ENCODE data around the gene NXPH1. TPM values are rescaled to one million over a fixed set of nuclear protein-coding genes. Genes with fewer than 3 reads are reported as not detected.

Gene NXPH1
- total RNA-seq, 2 donors from 2014 or later, result 0.24 TPM; not detected in 1

- H3K4me1 ChIP-seq (ENCODE audit: control insufficient read depth, insufficient read depth, low read length), result no peaks in the 10 kb centered on the region
- H3K9me3 ChIP-seq (ENCODE audit: control insufficient read depth, low read length), result no peaks in the 10 kb centered on the region
- H3K9ac ChIP-seq (ENCODE audit: extremely low read depth, low read length, poor library complexity, severe bottlenecking), result no peak overlapping the region
- no peak for TF ChIP-seq CTCF (conservative IDR thresholded peaks at IDR 0.05)
- H3K27me3 ChIP-seq (ENCODE audit: control insufficient read depth, insufficient read depth, low read length, poor library complexity, severe bottlenecking), result peaks cover 28% of the 10 kb centered on the region
- H3K36me3 ChIP-seq (ENCODE audit: control insufficient read depth, insufficient read depth, low read length), result no peaks in the 10 kb centered on the region
- no peaks in the 10 kb centered on the region for H3K9me3 Mint-ChIP-seq
- H3K27ac ChIP-seq (ENCODE audit: low read depth, low read length), result no peak overlapping the region
- no peaks in the 10 kb centered on the region for H3K27me3 Mint-ChIP-seq (ENCODE audit: insufficient read depth)
- no peak overlapping the region for H3K4me3 ChIP-seq (ENCODE audit: low read length)
- H3K27ac Mint-ChIP-seq, result no peak overlapping the region
- no peak for DNase-seq
- H3K4me3 Mint-ChIP-seq, result no peak overlapping the region
- peaks cover 8% of the 10 kb centered on the region for H3K4me1 Mint-ChIP-seq
- no peaks in the 10 kb centered on the region for H3K36me3 Mint-ChIP-seq (ENCODE audit: low read depth)
These were observed 192.2 kb downstream of the NXPH1 start for GRCh38 chr7:8625612-8626011.

GRCh38 chr7:8627325-8627724 is 193.9 kb downstream of the NXPH1 start:
- Histone ChIP-seq H3K9me3 (ENCODE audit: control insufficient read depth, low read length) (no peaks in the 10 kb centered on the region), H3K9ac (ENCODE audit: extremely low read depth, low read length, poor library complexity, severe bottlenecking) (no peak overlapping the region), H3K27ac (ENCODE audit: low read depth, low read length) (no peak overlapping the region), H3K4me3 (ENCODE audit: low read length) (no peak overlapping the region), H3K4me1 (ENCODE audit: control insufficient read depth, insufficient read depth, low read length) (no peaks in the 10 kb centered on the region), H3K27me3 (ENCODE audit: control insufficient read depth, insufficient read depth, low read length, poor library complexity, severe bottlenecking) (peaks cover 28% of the 10 kb centered on the region), H3K36me3 (ENCODE audit: control insufficient read depth, insufficient read depth, low read length) (no peaks in the 10 kb centered on the region)
- WGBS, 2 experiments (ENCODE audit: insufficient coverage in 1 of 2, insufficient read length in 1 of 2), result 86 to 91% methylated on average over 1 to 2 of the region's 2 CpGs
- H3K27ac Mint-ChIP-seq, result no peak overlapping the region
- DNase-seq, result no peak
- no peak for TF ChIP-seq CTCF (conservative IDR thresholded peaks at IDR 0.05)
- H3K27me3 Mint-ChIP-seq (ENCODE audit: insufficient read depth), result no peaks in the 10 kb centered on the region
- no peak overlapping the region for H3K4me3 Mint-ChIP-seq
- H3K9me3 Mint-ChIP-seq, result no peaks in the 10 kb centered on the region
- peaks cover 8% of the 10 kb centered on the region for H3K4me1 Mint-ChIP-seq
- no peaks in the 10 kb centered on the region for H3K36me3 Mint-ChIP-seq (ENCODE audit: low read depth)

GRCh38 chr7:8628656-8629055 is 195.2 kb downstream of the NXPH1 start:
- H3K36me3 Mint-ChIP-seq (ENCODE audit: low read depth), result no peaks in the 10 kb centered on the region
- no peak for TF ChIP-seq CTCF (conservative IDR thresholded peaks at IDR 0.05)
- Histone ChIP-seq H3K36me3 (ENCODE audit: control insufficient read depth, insufficient read depth, low read length) (no peaks in the 10 kb centered on the region), H3K9me3 (ENCODE audit: control insufficient read depth, low read length) (no peaks in the 10 kb centered on the region), H3K4me3 (ENCODE audit: low read length) (no peak overlapping the region), H3K27me3 (ENCODE audit: control insufficient read depth, insufficient read depth, low read length, poor library complexity, severe bottlenecking) (peaks cover 20% of the 10 kb centered on the region), H3K9ac (ENCODE audit: extremely low read depth, low read length, poor library complexity, severe bottlenecking) (no peak overlapping the region), H3K27ac (ENCODE audit: low read depth, low read length) (no peak overlapping the region), H3K4me1 (ENCODE audit: control insufficient read depth, insufficient read depth, low read length) (no peaks in the 10 kb centered on the region)
- no peak overlapping the region for H3K4me3 Mint-ChIP-seq
- WGBS, 2 experiments (ENCODE audit: insufficient coverage in 1 of 2, insufficient read length in 1 of 2), result 89 to 94% methylated on average over 3 to 7 of the region's 7 CpGs
- no peak overlapping the region for H3K27ac Mint-ChIP-seq
- peaks cover 8% of the 10 kb centered on the region for H3K4me1 Mint-ChIP-seq
- DNase-seq, result no peak
- no peaks in the 10 kb centered on the region for H3K27me3 Mint-ChIP-seq (ENCODE audit: insufficient read depth)
- H3K9me3 Mint-ChIP-seq, result no peaks in the 10 kb centered on the region
